NCI-H510A (cell line): Measurements from ENCODE around the gene TKTL2.

ENCODE experiments used
- DNase-seq: peaks from one replicate; lab custom pipeline; 2025; lab: John Stamatoyannopoulos, UW

TKTL2 gene, protein sequence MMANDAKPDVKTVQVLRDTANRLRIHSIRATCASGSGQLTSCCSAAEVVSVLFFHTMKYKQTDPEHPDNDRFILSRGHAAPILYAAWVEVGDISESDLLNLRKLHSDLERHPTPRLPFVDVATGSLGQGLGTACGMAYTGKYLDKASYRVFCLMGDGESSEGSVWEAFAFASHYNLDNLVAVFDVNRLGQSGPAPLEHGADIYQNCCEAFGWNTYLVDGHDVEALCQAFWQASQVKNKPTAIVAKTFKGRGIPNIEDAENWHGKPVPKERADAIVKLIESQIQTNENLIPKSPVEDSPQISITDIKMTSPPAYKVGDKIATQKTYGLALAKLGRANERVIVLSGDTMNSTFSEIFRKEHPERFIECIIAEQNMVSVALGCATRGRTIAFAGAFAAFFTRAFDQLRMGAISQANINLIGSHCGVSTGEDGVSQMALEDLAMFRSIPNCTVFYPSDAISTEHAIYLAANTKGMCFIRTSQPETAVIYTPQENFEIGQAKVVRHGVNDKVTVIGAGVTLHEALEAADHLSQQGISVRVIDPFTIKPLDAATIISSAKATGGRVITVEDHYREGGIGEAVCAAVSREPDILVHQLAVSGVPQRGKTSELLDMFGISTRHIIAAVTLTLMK

DNA sequence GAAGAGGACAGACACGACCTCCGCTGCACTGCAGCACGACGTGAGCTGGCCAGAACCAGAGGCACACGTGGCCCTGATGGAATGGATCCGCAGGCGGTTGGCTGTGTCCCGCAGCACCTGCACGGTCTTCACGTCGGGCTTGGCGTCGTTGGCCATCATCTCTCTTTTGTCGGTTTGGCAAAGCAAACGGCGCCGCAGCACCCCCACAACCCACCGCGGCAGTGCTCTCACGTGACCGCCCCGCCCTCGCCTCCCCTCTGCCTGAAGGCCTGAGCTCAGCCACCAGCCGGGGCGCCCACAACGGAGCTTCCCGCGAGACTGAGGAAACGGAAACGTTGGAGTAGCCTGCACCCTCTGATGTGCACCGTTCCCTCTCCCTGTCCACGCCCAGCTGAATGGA lies at the start of gene TKTL2:
Gene TKTL2 (minus strand): TSS at position 179 of the 400 bp plus-strand sequence. CDS start 20 bp downstream, at position 159.
- DNase-seq: no peak

DNA sequence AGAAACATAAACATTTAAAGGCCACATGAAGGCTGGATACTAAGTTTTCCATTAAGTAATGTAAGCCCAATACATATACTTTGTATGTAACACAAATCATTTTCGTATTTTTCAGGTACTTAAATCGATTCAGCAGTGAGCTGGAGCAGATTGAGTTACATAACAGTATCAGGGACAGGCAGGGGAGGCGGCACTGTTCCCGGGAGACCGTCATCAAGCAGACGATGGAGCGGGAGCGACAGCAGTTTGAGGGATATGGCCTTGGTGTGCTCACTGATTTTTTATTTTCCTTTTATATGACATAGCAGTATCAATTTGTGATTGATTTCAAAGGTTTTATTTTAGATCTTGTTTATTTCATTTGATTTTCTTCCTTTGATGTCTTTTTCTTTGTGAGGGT lies 41.6 kb upstream of the TKTL2 start:
- no peak for DNase-seq

DNA sequence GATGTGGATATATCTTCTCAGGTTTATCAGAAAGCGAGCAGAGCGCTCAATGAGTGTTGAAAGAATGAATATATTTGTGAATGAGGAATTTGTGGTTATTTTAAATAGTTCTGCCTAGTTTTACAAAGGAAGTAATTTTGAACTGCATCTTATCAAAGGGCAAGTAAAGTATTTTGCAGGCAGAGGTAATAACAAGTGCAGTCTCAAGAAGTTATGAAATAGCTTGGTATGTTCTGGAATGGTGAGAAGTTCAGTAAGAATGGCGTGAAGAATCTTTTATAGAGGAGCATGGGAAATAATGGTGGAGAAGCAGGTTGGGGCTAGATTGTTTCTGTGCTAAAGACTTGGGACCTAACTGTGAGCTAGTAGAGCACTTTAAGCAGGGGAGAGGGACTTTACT lies 31.8 kb upstream of the TKTL2 start:
- no peak for DNase-seq

DNA sequence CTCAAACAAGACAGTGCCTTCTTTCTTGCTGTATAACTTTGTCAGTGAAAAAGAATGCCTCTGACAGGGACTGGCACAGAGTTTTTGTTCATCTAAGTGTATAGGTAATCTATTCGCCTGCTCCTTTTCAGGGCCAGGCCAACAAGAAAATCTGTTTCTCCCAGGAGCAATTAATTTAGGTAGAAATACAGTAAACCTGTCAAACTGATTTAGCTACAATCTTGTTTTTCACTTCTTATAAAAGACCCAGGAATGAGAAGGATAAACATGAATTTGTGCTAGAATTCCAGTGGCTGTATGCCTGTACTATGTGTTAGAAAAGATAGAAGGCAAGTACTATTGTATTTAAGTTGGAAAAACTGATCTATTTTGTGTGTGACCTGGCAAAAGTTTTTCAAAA lies 27.0 kb upstream of the TKTL2 start:
- no peak for DNase-seq

DNA sequence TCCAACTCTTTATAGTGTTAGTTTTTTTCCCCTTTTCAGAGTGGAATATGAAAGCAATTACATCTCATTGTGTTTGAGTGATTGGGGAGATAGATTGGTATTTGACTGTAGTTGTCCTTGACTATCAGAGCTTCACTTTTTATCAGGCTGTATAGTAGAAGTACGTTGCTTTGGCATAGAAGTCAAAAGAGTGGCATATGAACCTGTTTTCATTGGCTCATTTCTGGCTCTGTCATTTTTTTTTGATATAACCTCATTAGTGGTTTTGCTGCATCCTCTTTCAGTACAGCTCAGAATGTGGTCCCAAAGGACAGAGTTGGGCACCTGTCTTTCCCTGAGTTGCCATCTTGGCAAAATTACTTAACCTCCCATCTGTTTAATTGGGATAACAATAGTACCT lies 22.3 kb upstream of the TKTL2 start:
- DNase-seq: no peak

DNA sequence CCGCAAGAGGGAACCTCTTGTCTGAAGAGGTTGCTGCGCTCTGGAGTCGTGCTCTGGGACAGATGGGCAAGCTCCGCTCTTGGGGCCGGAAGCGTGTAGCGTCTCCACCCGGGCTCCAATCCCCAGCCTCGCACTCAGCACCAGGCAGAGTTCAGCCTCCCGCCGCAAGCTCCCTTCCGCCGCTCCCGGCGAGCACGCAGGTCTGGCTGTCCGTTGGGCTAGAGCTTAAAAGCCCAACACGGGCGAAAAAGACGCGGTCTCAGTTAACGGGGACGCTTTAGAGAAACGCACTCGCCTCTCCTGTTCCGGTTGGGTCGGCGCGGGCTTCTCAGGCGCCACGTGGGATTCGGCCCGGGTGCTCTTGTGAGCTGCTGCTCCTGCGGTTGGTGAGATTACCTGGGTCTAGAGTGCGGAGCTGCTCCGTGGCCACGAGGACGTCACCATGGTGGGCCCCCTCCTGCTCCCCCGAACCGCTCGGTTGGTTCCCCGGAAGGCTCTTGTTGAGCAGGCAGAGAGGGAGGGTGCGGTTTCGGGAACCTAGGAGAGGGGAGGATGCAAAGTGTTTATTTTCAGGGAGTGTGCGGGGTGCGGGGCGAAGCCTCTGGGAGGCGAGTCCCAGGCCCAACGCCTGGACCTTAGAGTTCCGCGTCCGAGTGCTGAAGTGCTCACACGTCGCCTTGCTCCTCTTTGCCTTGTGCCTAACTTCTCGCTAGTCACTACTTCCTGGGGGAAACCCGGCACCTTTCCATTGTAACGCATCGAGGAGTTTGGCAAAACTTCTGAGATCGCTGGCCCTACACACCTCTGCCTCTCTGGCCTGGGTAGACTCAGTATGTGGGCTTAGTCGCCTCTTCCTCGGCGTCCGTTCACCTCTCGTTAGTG lies 21.0 kb upstream of the TKTL2 start, which contains the start of gene TMA16:
Gene TMA16 (plus strand): TSS at position 331 of the 882 bp plus-strand sequence. CDS start 112 bp downstream, at position 443.
- peak; percentile 73 for DNase-seq

DNA sequence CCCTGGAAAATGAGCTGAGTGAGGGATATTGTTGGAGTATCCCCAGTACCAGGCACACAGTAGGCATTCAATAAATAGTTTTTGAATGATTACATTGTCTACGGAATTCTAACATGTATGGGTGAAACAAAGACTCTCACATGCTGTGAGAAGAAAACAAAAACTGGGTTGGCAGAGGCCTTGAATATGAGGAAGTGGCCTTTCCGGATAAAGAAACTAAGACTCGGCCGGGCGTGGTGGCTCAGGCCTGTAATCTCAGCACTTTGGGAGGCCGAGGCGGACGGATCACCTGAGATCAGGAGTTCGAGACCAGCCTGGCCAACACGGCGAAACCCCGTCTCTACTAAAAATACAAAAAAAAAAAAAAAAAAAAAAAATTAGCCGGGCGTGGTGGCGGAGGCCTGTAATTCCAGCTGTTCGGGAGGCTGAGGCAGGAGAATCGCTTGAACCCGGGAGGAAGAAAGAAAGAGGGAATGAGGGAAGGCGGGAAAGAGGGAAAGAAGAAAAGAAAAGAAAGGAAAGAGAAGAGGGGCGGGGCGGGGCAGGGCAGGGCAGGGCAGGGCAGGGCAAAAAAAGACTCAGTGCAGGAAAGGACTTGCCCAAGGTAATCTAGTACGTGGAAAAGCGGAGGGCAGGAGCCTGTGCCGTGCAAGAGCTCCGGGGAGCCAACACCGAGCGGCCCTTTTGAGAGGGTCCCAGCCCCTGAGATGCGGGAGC lies 20.2 kb upstream of the TKTL2 start:
- DNase-seq: no peak

DNA sequence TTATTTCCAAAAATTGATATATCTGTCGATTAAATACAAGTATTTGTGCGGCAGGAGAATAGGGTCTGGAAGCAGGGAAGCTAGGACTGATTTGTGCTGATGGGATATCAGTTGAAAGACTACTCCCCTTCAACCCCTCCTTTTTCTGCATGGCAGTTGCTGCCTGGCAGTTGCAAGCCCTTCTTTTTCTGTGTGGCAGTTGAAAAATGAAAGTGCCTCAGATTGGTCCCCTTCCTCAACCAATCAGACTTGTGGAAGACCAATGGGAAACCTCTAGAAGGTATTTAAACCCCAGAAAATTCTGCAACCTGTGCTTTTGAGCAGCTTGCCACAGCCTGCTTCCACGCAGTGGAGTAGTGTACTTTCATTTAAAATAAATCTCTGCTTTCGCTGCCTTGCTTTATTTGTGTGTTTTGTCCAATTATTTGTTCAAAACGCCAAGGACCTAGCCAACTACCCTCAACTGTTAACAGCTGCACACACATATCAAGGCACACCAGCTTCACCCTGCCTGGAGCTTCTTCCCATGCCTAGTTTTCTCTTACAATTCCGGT lies 19.5 kb upstream of the TKTL2 start:
- no peak for DNase-seq

DNA sequence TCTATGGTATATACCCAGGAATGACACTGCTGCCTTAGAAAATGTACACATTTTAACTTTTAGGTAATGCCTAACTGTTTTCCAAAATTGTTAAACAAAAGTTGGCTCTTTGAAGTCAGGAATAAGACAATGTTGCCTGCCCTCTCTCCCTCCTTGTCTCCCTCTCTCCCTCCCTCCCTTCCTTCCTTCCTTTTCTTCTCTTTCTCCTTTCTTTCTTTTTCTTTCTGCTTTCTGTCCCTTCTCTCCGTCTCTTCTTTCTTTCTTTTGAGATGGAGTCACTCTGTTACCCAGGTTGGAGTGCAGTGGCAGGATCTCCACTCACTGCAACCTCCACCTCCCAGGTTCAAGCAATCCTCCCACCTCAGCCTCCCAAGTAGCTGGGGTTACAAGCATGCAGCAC lies 16.4 kb upstream of the TKTL2 start:
- no peak for DNase-seq

DNA sequence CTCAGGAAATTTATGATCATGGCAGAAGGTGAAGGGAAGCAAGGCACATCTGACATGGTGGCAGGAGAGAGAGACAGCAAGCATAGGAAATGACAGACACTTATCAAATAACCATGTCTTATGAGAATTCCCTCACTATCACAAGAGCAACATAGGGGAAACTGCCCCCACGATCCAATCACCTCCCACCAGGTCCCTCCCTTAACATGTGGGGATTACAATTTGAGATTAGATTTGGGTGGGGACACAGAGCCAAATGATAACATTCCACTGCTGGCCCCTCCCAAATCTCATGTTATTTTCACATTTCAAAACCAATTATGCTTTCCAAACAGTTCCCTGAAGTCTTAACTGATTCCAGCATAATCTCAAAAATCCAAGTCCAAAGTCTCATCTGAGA lies 12.8 kb upstream of the TKTL2 start:
- no peak for DNase-seq

DNA sequence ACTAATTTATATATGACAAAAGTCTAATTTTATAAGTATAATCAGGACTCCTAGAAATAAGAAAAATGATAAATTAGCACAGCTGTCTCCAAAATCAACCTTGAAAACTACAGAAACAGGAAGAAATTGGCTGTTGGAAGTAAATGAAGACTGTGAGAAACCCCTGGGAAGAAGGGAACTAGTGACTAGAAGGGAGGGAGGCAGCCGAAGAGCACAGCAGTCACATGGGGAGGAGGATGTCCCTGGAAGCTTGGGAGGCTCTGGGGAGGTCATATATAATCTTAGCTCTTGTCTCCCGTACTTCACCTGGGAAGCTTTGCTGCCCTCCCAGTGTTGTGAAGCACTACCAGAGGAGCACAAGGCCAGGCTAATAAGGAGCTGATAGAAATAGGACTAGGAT lies 12.0 kb upstream of the TKTL2 start:
- DNase-seq: no peak

DNA sequence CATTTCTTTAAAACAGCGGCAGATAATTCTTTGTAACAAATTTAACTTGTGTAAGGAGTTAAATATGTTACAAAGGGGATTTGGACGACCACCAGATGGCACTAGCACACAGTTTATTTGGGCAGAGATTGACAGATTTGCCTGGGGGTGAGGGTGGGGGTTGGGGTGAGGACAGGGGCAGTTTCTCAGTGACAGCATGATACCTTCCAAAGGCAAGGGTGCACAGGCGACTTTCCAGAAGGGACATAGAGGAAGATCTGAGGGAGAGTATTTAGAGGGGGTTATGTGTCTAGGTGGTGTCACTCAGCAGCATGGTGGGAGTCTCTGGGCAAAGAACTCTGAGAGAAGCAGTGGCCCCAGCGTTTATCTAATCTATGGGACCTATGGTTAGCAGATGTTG lies 11.4 kb upstream of the TKTL2 start:
- DNase-seq: no peak

DNA sequence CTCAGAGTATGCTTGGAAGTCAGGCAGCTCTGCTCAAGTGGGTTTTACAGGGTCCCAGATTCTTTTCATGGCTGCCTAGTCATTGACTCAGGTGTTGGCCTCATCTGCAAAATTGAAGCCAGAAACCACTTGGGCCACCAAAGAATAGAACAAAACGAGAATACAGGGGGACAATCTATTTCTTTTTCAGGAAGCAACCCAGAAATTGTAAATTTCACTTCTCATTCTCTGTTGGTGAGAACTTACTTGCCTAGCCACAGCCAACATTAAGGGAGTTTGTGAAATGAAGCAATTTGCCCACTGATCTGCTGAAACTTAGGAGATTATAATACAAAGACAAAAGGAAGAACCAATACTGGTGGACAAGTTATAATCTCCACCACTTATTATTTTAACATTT lies 8.6 kb upstream of the TKTL2 start:
- no peak for DNase-seq

DNA sequence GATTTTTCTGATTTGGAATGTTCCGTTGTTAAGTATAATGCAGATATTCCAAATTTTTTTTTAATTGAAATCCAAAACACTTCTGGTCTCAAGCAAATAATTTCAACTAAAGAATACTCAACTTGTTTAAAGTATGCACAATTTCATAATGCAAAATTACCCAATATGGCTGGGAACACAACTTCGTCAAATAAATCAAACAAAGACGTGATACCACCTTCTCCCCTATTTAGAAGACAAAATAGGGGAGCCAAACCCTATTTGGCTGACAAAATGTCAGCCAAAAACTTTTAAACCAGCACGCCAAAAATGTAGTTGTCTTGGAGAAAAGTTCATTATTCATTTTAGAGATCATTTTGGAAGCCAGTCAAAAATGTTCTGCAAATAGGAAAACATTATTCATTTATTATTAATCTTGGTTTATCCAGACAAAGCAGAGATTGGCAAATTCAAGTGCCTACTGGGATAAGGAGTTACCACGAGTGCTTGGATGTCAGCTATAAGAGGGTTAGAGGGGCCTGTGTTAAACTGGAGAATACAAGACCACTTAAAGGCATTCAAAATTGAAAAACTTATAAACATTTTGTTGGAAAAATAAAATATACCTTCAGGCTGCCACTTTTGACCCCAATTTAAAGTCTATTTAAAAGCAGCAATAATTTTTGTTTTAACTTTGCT lies 3.3 kb upstream of the TKTL2 start:
- no peak for DNase-seq

DNA sequence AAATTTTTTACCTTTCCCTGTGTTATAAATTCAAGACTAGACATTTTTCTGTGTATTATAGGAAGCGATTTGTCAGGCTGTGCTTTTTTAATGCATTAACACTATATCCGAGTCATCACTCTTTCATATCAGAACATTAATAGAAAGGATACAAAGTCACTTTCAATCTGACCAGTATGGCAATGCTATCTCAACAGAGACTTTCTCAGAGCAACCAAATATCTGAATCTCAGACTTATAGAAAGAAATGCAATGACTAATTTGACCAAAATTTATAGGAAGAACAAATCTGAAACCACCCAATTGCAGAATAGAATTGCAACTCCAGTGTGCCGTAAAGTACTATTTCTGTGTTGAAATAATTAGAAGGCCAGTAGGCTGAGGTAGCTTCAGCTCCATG lies 473 bp upstream of the TKTL2 start:
- DNase-seq: no peak

DNA sequence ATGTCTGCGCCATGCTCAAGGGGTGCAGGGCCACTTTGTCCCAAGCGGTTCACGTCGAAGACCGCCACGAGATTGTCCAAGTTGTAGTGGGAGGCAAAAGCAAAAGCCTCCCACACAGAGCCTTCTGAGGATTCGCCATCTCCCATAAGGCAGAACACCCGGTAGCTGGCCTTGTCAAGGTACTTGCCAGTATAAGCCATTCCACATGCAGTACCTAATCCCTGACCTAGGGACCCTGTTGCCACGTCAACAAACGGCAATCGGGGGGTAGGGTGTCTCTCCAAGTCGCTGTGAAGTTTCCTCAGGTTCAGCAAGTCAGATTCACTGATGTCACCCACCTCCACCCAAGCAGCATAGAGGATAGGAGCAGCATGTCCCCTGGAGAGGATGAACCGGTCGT lies 424 bp downstream of the TKTL2 start:
- DNase-seq: no peak

DNA sequence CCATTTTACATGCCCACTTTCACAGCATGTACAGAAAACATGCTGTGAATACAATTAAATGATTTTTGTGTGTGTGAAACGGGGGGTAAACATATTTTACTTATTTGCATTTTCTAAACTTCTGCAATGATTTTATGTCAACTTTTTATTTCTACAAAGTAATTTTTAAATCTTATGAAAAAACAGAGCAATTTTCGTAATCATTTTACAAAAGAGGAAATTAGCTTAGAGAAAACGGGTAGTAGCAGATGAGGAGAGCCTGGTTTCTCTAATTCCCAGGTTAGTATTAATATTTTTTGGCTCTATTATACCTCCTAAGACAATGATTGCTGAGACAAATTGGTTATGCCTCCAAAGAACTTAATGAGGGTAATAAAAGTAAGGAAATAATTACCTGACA lies 3.2 kb downstream of the TKTL2 start:
- no peak for DNase-seq

DNA sequence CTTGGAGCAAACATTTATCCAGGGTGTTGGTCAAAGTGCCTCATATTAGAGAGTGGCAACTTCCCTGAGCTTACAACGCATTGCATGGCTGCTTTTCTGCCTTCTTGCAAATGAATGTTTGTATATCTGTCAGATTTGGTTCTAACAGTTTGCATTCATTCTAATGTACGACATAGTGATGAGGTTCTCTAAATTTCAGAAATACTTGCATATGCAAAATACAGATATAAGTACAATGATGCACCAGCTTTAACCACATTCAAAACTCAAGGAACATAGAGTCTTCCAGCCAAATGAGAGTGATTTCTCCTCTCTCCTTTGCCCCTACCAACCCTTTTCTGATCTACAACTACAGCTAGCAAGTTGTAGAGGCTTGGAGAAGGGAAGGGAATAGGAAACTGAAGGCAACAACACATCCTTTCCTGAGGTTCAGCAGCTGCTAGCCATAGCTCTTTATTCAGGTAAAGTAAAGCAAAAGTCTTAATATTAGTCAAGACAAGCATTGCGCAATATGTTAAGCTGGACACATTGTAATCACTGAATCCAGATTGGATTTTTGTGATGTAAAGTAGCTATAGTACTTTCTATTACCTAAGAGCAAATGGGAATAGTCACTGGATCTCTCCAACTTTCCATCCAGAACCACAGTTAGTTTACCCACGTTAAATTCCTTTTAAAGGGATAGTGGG lies 6.3 kb downstream of the TKTL2 start:
- no peak for DNase-seq

DNA sequence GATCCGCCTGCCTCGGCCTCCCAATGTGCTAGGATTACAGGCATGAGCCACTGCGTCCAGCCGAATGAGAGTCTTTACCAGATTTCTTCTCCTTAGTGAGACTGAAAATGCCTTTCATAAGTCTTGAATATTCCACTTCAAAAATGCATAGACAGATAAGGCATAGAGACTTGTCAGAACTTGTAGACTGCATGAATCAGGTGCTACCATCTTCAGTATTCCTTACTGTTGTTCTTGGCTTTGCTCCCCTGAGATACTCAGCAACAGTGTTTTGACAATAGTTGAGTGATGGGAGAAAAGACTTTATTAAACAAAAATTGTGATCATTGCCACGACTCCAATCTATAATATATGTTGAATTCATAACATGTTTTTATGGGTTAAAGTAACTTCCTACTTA lies 11.0 kb downstream of the TKTL2 start:
- DNase-seq: no peak

DNA sequence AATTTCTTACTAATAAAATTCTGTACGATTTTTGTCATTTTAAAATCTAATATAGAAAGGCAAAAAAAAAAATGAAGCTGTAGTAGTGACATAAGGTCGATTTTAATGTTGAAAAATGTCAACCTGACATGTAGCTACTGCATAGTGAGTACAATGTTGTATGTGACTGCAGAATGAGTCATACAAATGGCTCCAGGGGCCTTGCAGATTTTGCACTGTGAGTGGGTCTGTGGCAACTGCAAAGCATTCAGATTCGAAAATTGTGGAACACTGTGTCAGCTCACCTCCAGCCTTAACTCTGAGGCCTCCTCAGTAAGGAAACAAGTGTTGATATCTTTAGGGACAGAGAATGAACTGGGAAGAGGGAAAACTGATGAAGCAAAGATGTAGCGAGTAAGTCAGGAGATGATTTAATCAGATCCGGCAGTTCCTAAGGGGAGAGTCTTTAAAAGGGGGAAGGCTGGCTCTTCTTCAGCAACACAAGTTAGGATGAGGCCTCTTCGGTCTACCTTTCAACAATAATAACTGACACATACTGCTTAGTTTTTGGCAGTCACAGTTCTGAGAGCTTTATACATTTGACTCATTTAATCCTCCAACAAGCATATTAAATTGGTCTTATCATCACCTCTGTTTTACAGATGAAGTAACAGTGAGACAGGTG lies 24.9 kb downstream of the TKTL2 start:
- no peak for DNase-seq
